Mucosa of stomach (tissue), 1 donor: ENCODE results near the gene ACTRT2.

Experiments
- H3K27me3 ChIP-seq: one replicate; pipeline ENCODE4 v1.7.0; 2013; ENCODE audit warnings: mild to moderate bottlenecking, low read length; ENCODE audit not compliant: control insufficient read depth, insufficient read depth
- H3K36me3 ChIP-seq: one replicate; pipeline ENCODE4 v1.7.0; 2013; ENCODE audit warnings: low read length; ENCODE audit not compliant: control insufficient read depth, insufficient read depth
- H3K4me1 ChIP-seq: one replicate; pipeline ENCODE4 v1.7.0; 2013; ENCODE audit warnings: mild to moderate bottlenecking, low read length; ENCODE audit not compliant: control insufficient read depth, insufficient read depth
- H3K4me3 ChIP-seq: one replicate; pipeline ENCODE4 v1.7.0; 2013; ENCODE audit warnings: low read length
- H3K9ac ChIP-seq: one replicate; pipeline ENCODE4 v1.7.0; 2013; ENCODE audit warnings: mild to moderate bottlenecking, low read length, moderate library complexity
- H3K9me3 ChIP-seq: one replicate; pipeline ENCODE4 v1.7.0; 2013; ENCODE audit warnings: mild to moderate bottlenecking, low read length, moderate library complexity; ENCODE audit not compliant: control insufficient read depth
- donor health status: Pancreatic carcinoma.

ACTRT2 gene

DNA sequence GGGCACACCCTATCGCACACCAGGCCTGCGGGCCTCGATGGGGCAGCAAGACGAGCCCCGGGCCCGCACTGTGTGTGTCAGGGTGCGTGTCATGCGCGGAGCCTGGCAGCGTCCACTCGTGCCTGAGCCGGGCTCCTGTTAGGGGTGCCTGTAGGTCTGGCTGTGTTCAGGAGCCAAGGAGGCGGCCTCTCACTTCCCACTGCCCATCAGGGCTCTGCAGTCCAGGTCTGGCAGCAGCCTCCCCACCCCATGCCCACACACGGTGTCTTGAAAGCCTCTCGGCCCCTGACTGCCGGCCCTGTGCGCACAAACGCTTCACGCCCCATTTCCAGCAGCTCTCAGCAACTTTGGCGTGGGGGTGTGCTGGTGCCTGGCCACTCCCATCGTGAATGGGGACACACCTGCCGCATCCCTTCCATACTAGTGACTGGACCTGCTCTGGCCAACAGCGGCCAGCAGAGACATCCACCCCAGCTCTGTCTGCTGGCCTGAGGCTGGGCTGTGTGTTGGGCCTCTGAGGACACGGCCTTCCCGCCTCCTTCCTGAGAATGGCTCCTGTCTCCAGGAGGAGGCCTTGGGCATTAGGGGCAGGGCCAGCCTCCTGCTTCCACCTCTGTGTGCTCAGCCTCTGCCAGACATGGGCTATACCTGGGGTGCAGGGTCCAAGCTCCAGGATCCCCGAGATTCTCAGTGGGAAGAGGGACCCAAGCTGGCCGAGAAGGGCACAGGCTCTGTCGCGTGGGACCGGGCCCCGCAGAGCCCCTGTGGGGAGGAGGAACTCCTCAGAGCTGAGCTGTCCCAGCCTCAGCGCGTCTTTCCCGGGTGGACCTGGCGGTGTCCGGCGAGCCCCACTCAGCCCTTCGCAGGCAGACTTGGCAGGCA is 41.8 kb upstream of the ACTRT2 start:
- Histone ChIP-seq H3K36me3 (no peaks in the 10 kb centered on the region), H3K4me3 (no peak overlapping the region), H3K9ac (no peak overlapping the region), H3K27me3 (no peaks in the 10 kb centered on the region), H3K9me3 (no peaks in the 10 kb centered on the region), H3K4me1 (no peaks in the 10 kb centered on the region)

GRCh38 chr1:2980073-2980791 is 41.0 kb upstream of the ACTRT2 start:
- no peaks in the 10 kb centered on the region for H3K9me3 ChIP-seq
- no peaks in the 10 kb centered on the region for H3K27me3 ChIP-seq
- no peaks in the 10 kb centered on the region for H3K4me1 ChIP-seq
- no peak overlapping the region for H3K9ac ChIP-seq
- no peaks in the 10 kb centered on the region for H3K36me3 ChIP-seq
- no peak overlapping the region for H3K4me3 ChIP-seq

DNA sequence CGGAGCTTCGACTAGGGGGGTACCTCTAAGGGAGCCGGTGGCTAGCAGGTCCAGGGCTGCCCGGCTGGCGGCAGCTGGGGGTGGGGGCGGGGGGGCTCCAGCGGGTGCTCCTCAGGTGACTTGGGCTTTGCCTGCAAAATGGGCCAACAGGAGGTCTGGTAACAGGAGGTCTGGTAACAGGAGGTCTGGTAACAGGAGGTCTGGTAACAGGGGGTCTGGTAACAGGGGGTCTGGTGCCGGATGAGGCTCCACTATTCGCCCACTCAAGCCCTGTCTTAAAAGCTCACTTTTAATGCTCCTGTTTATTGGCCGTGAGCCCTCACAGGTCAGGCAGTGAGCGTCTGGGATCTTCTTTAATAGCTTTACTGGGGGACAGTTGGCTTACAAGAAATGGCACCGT is 40.4 kb upstream of the ACTRT2 start:
- H3K4me1 ChIP-seq, result no peaks in the 10 kb centered on the region
- no peaks in the 10 kb centered on the region for H3K27me3 ChIP-seq
- H3K9ac ChIP-seq, result no peak overlapping the region
- H3K4me3 ChIP-seq, result no peak overlapping the region
- H3K36me3 ChIP-seq, result no peaks in the 10 kb centered on the region
- no peaks in the 10 kb centered on the region for H3K9me3 ChIP-seq

DNA sequence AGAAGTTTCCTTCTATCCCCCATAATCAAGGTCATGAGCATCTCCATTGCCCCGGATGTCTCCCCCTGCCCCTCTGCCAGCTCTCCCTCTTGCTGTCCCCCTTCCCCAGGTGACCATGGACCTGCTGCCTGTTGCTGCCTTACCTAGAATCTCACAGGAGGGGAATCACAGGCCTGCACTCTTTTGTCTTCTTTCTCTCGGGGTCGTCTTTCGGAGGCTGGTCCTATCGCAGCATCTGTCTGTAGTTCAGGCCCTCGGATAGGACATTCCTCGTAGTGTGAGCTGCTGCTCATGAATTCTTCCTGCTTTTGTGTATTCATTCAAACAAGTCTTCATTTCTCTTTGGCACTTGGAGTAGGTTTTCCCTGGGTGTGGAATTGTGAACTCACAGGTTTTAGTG is 39.9 kb upstream of the ACTRT2 start:
- Histone ChIP-seq H3K4me1 (no peaks in the 10 kb centered on the region), H3K4me3 (no peak overlapping the region), H3K27me3 (no peaks in the 10 kb centered on the region), H3K9ac (no peak overlapping the region), H3K9me3 (no peaks in the 10 kb centered on the region), H3K36me3 (no peaks in the 10 kb centered on the region)

GRCh38 chr1:2981981-2982614 is 39.2 kb upstream of the ACTRT2 start:
- Histone ChIP-seq H3K4me1 (no peaks in the 10 kb centered on the region), H3K9me3 (no peaks in the 10 kb centered on the region), H3K27me3 (no peaks in the 10 kb centered on the region), H3K36me3 (no peaks in the 10 kb centered on the region), H3K4me3 (no peak overlapping the region), H3K9ac (no peak overlapping the region)

DNA sequence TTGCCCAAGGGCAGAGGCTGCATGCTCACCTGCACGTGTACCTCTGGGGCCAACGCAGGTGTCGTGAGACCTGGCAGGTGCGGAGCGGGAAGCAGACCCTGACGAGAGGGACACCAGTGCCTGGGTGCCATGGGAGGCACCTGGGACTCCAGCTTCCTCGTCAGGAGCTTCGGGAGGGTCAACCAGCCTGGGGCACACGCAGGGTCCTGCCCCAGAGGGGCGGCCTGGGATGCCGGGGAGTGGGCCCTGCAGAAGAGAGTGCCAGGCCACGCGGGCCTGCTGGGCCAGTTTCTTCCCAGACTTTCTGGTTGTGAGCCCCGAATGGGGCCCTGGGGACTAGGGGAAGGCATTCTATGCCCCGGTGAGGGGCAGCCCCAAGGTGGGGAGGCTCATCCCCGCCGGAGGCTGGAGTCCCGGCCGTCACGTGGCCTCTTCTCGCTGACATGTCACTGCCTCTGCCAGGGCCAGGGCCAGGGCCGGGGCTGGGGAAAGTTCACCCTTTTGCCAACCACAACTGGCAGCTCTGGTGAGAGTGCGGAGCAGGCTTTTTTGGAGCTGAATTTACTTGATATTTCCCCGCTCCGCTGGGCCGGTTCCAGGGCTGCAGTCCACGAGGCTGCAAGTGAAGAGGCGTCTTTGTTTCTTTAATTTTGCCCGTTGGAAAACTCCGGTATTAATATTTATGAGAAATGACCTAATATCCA is 38.5 kb upstream of the ACTRT2 start:
- H3K9me3 ChIP-seq, result no peaks in the 10 kb centered on the region
- H3K36me3 ChIP-seq, result no peaks in the 10 kb centered on the region
- no peaks in the 10 kb centered on the region for H3K4me1 ChIP-seq
- no peaks in the 10 kb centered on the region for H3K27me3 ChIP-seq
- H3K4me3 ChIP-seq, result no peak overlapping the region
- H3K9ac ChIP-seq, result no peak overlapping the region

- H3K9ac ChIP-seq, result no peak overlapping the region
- H3K4me1 ChIP-seq, result no peaks in the 10 kb centered on the region
Measured at GRCh38 chr1:2983319-2983705, 38.0 kb upstream of the ACTRT2 start.

DNA sequence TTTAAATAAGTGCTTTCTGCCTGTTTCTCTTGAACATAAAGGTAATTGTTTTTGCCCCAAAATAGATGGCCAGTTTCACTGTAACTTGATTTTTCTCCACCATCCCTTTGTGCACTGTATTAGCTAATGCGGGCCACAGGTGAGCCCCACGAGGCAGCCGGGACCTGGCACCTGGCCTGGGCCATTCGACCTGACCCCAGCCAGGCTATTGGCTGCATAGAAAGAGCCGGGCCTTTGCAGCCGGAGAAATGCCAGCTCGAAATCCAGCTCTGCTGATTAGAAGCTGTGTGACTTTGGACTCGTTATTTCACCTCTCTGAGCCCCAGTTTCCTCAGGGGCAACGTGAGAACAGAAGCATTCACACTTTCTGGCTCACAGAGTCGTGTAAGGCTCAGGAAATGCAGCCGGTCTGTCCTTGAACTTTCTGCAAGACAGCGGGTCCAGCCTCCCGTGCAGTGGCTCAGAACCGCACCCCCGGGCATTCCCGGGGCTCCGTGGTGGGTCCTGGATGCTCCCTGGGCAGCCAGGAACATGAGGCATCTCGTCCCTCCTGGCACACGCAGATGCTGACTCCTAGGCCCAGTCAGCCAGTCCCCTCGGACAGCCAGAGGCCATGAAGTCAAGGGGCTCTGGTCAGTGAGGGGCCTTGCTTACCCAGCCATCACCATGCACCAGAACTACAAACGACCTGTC is 37.4 kb upstream of the ACTRT2 start:
- no peak overlapping the region for H3K9ac ChIP-seq
- no peak overlapping the region for H3K4me3 ChIP-seq
- H3K27me3 ChIP-seq, result no peaks in the 10 kb centered on the region
- no peaks in the 10 kb centered on the region for H3K4me1 ChIP-seq
- no peaks in the 10 kb centered on the region for H3K9me3 ChIP-seq
- H3K36me3 ChIP-seq, result no peaks in the 10 kb centered on the region

More at GRCh38 chr1:2983319-2983705, 38.0 kb upstream of the ACTRT2 start:
- H3K36me3 ChIP-seq, result no peaks in the 10 kb centered on the region
- H3K27me3 ChIP-seq, result no peaks in the 10 kb centered on the region
- H3K9me3 ChIP-seq, result no peaks in the 10 kb centered on the region
- no peak overlapping the region for H3K4me3 ChIP-seq

DNA sequence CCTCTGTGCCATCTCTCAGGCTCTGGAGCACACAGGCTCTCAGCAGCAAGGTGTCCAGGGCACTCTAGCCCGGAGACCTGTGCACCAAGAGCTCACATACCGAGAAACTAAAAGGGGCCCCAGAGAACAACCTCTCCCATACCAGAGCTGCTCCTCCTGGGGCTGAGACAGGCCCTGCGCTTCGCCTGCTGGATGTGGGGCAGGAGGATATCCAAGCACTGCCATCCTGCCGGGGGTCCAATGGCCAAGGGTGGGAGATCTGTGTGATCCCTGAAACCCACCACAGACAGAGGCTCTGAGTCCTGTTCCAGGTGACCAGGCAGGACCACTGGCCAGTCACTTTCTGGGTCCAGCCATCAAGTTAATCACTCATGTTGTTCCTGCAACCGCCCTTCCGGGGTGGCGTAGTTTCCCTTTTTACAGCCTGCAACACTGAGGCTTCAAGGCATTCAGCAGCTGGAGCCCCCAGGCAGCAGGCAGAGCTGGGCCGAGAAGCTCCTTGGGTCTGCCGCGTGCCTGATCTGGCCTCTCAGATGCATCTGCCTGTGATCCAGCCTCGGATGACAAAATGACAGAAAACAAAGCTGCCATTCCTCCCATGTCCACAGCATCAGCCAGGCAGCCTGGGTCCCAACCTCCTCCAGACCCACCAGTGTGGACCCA is 36.7 kb upstream of the ACTRT2 start:
- no peak overlapping the region for H3K4me3 ChIP-seq
- H3K36me3 ChIP-seq, result no peaks in the 10 kb centered on the region
- H3K27me3 ChIP-seq, result no peaks in the 10 kb centered on the region
- no peaks in the 10 kb centered on the region for H3K9me3 ChIP-seq
- H3K9ac ChIP-seq, result no peak overlapping the region
- no peaks in the 10 kb centered on the region for H3K4me1 ChIP-seq

- H3K4me3 ChIP-seq, result no peak overlapping the region
- H3K9me3 ChIP-seq, result no peaks in the 10 kb centered on the region
- no peaks in the 10 kb centered on the region for H3K36me3 ChIP-seq
- no peak overlapping the region for H3K9ac ChIP-seq
- no peaks in the 10 kb centered on the region for H3K27me3 ChIP-seq
- no peaks in the 10 kb centered on the region for H3K4me1 ChIP-seq
Measured at GRCh38 chr1:2985067-2985561, 36.2 kb upstream of the ACTRT2 start.
